K562 (cell line): ENCODE data around the gene GNAT2. TPM values are rescaled to one million over a fixed set of nuclear protein-coding genes. Genes with fewer than 3 reads are reported as not detected.
A peak's percentile ranks its signal among the peaks of the same experiment; 100 is the strongest.

ENCODE experiments used
- ATF7 ChIP-seq: fragments of 450-650 bp; IDR thresholded peaks from 2 replicates; pipeline ENCODE4 v1.7.1; 2014; ENCODE audit warnings: mild to moderate bottlenecking, moderate library complexity
- BRCA1 ChIP-seq, 2 experiments: fragments of 450-650 bp in 1 of 2; sonication (generic) in 1 of 2; formaldehyde crosslinking in 1 of 2; IDR thresholded peaks; 2 replicates each; pipeline versions ENCODE4 v1.5.0 to v1.6.1; 2017 to 2020; ENCODE audit warnings: mild to moderate bottlenecking in 1 of 2, missing genetic modification reagents in 1 of 2
- DMBX1 ChIP-seq: fragments of 250-450 bp; sonication (Bioruptor Pico); IDR thresholded peaks from 2 replicates; pipeline ENCODE4 v1.8.0; 2022; ENCODE audit warnings: inconsistent platforms, mild to moderate bottlenecking, moderate library complexity, borderline replicate concordance
- HDAC3 ChIP-seq: fragments of 450-650 bp; IDR thresholded peaks from 2 replicates; pipeline ENCODE4 v1.6.1; 2018; ENCODE audit warnings: borderline replicate concordance, mild to moderate bottlenecking, moderate library complexity; ENCODE audit not compliant: partially characterized antibody
- JUN ChIP-seq, 2 experiments: sonication (generic) in 1 of 2; formaldehyde crosslinking in 1 of 2; IDR thresholded peaks; 2 replicates each; pipeline versions ENCODE4 v1.6.1 to v1.8.0; 2012 to 2022; ENCODE audit warnings: borderline replicate concordance in 2 of 2, mild to moderate bottlenecking in 2 of 2, improper control_type of control experiment in 1 of 2, low read depth in 1 of 2, low read length in 1 of 2, missing genetic modification reagents in 1 of 2
- KLF6 ChIP-seq: fragments of 250-450 bp; sonication (Bioruptor Pico); IDR thresholded peaks from 2 replicates; pipeline ENCODE4 v1.4.0; 2020; ENCODE audit warnings: mild to moderate bottlenecking, moderate library complexity, borderline replicate concordance
- MEIS2 ChIP-seq: fragments of 450-650 bp; IDR thresholded peaks from 2 replicates; pipeline ENCODE4 v1.6.1; 2014; ENCODE audit warnings: mild to moderate bottlenecking; ENCODE audit not compliant: partially characterized antibody
- NCOA4 ChIP-seq: fragments of 450-650 bp; IDR thresholded peaks from 2 replicates; pipeline ENCODE4 v1.6.1; 2018; ENCODE audit warnings: mild to moderate bottlenecking; ENCODE audit not compliant: partially characterized antibody
- NFIC ChIP-seq: fragments of 450-650 bp; IDR thresholded peaks from 2 replicates; pipeline ENCODE4 v1.6.1; 2017; ENCODE audit warnings: mild to moderate bottlenecking, inconsistent platforms
- RAD21 ChIP-seq, 2 experiments: fragments of 250-450 bp in 1 of 2; fragments of 450-650 bp in 1 of 2; sonication (Bioruptor Pico) in 1 of 2; formaldehyde crosslinking in 1 of 2; IDR thresholded peaks in 1 of 2; conservative IDR thresholded peaks in 1 of 2; 2 replicates each; pipeline versions ENCODE4 v1.4.0 to v1.8.0; 2020 to 2022; ENCODE audit warnings: mild to moderate bottlenecking in 2 of 2, moderate library complexity in 1 of 2
- RNF2 ChIP-seq: sonication (generic); IDR thresholded peaks from 2 replicates; pipeline ENCODE4 v1.6.1; 2016
- ZNF124 ChIP-seq: sonication (generic); formaldehyde crosslinking; IDR thresholded peaks from 2 replicates; pipeline ENCODE4 v1.8.1; 2022; ENCODE audit warnings: missing genetic modification reagents
- ZNF217 ChIP-seq: sonication (generic); formaldehyde crosslinking; IDR thresholded peaks from 2 replicates; pipeline ENCODE4 v1.8.0; 2022; ENCODE audit warnings: mild to moderate bottlenecking, missing genetic modification reagents
- ZNF354B ChIP-seq: fragments of 250-450 bp; sonication (Bioruptor Pico); IDR thresholded peaks from 2 replicates; pipeline ENCODE4 v1.4.0; 2020
- polyA plus RNA-seq, 8 experiments: library from polyadenylated mRNA; depleted of rRNA in 4 of 8; stranded (reverse) in 5 of 8; unstranded in 3 of 8; fragments of >200 nt; fragmentation: Nextera tagmentation in 2 of 8; fragmentation: Illumina TruSeq in 1 of 8; extraction: Ambion mirVana in 2 of 8; extraction: Trizol in 1 of 8; gene quantifications; 2 replicates each; pipeline versions ENCODE4 v1.2.1 to v1.2.3, GENCODE V29; 2011 to 2014; ENCODE audit warnings: inconsistent platforms in 1 of 8, missing spikeins in 1 of 8
- total RNA-seq, 7 experiments: library from RNA; depleted of rRNA in 6 of 7; stranded (reverse); fragments of >200 nt in 6 of 7; fragmentation: Illumina TruSeq in 2 of 7; extraction: Trizol in 2 of 7; gene quantifications; 2 replicates each; pipeline versions ENCODE4 v1.2.1 to v1.2.3, GENCODE V29; 2011 to 2021; ENCODE audit warnings: low replicate concordance in 1 of 7
- TF ChIP-seq, protein P1 (sequence below): fragments of 450-650 bp; IDR thresholded peaks from 2 replicates; pipeline ENCODE4 v1.6.1; 2017; ENCODE audit warnings: antibody characterized with exemption, mild to moderate bottlenecking
- TF ChIP-seq, protein P2 (sequence below): fragments of 250-450 bp; sonication (Bioruptor Pico); IDR thresholded peaks from 2 replicates; pipeline ENCODE4 v1.8.0; 2022; ENCODE audit warnings: inconsistent platforms, mild to moderate bottlenecking, moderate library complexity, borderline replicate concordance
- TF ChIP-seq, protein P3 (sequence below): fragments of 250-450 bp; sonication (Bioruptor Pico); IDR thresholded peaks from 2 replicates; pipeline ENCODE4 v1.5.0; 2021
- TF ChIP-seq, protein P4 (sequence below): sonication (generic); formaldehyde crosslinking; IDR thresholded peaks from 2 replicates; pipeline ENCODE4 v1.8.0; 2022; ENCODE audit warnings: mild to moderate bottlenecking, missing genetic modification reagents

Gene GNAT2
- total and polyA plus RNA-seq, 9 of the 15 experiments (the other 6 are each of a cell fraction or from before 2014, with no cell fraction given), result 0.06 to 0.52 (median 0.24) TPM; not detected in 1

DNA sequence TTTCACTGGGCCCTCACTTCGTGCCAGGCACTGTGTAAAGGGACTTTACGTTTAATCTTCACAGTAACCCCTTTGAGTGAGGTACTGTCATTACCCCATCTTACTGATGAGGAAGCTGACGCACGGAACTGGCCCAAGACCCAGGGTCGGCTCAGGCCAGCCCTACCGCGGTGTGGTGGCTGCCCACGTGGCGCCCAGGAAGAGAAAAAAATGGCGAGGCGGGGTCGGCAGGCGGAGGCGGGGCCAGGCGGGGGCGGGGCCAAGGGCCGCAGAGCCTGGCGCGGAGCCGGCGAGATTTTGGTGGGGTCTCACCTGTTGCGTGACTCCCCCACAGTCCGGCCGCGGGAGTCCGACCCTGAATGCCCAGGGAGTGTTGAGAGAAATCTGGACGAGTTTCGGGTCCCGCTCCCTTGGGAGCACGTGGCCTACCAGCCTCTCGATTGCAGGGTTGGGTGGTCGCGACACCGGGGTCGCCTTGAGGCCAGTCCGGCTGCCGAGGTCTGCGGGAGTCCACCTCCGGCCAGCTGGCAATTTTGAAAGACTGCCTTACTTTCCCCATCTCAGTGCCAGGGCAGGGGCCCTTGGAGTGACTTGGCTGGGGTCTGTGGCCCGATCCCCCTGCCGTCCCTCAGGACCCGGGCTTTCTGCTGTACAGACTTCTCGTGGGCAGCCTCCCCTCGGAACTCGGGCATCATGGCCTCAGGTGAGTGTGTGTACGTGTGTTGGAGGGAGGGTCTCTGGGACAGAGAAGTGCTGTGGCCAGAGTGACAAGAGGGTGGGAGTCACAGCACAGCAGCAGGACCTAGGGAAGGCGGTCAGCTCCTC, at the start of gene GNAT2, which contains the start of gene AMPD2 (continued):
- no peak for TF ChIP-seq BRCA1 (IDR thresholded peaks at IDR 0.05)
- no peak for TF ChIP-seq BRCA1 (CRISPR knock-in tag; IDR thresholded peaks at IDR 0.05)
- TF ChIP-seq, protein P1, sequence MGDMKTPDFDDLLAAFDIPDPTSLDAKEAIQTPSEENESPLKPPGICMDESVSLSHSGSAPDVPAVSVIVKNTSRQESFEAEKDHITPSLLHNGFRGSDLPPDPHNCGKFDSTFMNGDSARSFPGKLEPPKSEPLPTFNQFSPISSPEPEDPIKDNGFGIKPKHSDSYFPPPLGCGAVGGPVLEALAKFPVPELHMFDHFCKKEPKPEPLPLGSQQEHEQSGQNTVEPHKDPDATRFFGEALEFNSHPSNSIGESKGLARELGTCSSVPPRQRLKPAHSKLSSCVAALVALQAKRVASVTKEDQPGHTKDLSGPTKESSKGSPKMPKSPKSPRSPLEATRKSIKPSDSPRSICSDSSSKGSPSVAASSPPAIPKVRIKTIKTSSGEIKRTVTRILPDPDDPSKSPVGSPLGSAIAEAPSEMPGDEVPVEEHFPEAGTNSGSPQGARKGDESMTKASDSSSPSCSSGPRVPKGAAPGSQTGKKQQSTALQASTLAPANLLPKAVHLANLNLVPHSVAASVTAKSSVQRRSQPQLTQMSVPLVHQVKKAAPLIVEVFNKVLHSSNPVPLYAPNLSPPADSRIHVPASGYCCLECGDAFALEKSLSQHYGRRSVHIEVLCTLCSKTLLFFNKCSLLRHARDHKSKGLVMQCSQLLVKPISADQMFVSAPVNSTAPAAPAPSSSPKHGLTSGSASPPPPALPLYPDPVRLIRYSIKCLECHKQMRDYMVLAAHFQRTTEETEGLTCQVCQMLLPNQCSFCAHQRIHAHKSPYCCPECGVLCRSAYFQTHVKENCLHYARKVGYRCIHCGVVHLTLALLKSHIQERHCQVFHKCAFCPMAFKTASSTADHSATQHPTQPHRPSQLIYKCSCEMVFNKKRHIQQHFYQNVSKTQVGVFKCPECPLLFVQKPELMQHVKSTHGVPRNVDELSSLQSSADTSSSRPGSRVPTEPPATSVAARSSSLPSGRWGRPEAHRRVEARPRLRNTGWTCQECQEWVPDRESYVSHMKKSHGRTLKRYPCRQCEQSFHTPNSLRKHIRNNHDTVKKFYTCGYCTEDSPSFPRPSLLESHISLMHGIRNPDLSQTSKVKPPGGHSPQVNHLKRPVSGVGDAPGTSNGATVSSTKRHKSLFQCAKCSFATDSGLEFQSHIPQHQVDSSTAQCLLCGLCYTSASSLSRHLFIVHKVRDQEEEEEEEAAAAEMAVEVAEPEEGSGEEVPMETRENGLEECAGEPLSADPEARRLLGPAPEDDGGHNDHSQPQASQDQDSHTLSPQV, result peak; percentile 77
- TF ChIP-seq, protein P2, sequence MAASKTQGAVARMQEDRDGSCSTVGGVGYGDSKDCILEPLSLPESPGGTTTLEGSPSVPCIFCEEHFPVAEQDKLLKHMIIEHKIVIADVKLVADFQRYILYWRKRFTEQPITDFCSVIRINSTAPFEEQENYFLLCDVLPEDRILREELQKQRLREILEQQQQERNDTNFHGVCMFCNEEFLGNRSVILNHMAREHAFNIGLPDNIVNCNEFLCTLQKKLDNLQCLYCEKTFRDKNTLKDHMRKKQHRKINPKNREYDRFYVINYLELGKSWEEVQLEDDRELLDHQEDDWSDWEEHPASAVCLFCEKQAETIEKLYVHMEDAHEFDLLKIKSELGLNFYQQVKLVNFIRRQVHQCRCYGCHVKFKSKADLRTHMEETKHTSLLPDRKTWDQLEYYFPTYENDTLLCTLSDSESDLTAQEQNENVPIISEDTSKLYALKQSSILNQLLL (CRISPR knock-in tag), result no peak
- no peak for TF ChIP-seq NCOA4
- peak; percentile 63 for TF ChIP-seq NFIC
- no peak for TF ChIP-seq ZNF124 (CRISPR knock-in tag)
- 0 out of 2 replicates have a peak, but pooled peaks have one; percentile 34 for TF ChIP-seq KLF6 (CRISPR knock-in tag)
- no peak for TF ChIP-seq ZNF354B (CRISPR knock-in tag)
- no peak for TF ChIP-seq ZNF217 (CRISPR knock-in tag)
- no peak for TF ChIP-seq DMBX1 (CRISPR knock-in tag)
- peak; percentile 62; the same call in 1 of the 2 replicates for TF ChIP-seq RNF2
- TF ChIP-seq RAD21 (CRISPR knock-in tag; conservative IDR thresholded peaks at IDR 0.05 in 1 of 2, IDR thresholded peaks at IDR 0.05 in 1 of 2), result no peak
- TF ChIP-seq, protein P3, sequence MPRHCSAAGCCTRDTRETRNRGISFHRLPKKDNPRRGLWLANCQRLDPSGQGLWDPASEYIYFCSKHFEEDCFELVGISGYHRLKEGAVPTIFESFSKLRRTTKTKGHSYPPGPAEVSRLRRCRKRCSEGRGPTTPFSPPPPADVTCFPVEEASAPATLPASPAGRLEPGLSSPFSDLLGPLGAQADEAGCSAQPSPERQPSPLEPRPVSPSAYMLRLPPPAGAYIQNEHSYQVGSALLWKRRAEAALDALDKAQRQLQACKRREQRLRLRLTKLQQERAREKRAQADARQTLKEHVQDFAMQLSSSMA (CRISPR knock-in tag), result peak; percentile 79; the same call in 1 of the 2 replicates
- TF ChIP-seq ATF7, result peak; percentile 55
- peak; percentile 49; the same call in 1 of the 2 replicates for TF ChIP-seq JUN (IDR thresholded peaks at IDR 0.05; ENCODE audit: borderline replicate concordance, low read depth, low read length)
- peak; percentile 92 for TF ChIP-seq JUN (CRISPR knock-in tag; IDR thresholded peaks at IDR 0.05; ENCODE audit: borderline replicate concordance)
- TF ChIP-seq HDAC3, result no peak
- TF ChIP-seq, protein P4, sequence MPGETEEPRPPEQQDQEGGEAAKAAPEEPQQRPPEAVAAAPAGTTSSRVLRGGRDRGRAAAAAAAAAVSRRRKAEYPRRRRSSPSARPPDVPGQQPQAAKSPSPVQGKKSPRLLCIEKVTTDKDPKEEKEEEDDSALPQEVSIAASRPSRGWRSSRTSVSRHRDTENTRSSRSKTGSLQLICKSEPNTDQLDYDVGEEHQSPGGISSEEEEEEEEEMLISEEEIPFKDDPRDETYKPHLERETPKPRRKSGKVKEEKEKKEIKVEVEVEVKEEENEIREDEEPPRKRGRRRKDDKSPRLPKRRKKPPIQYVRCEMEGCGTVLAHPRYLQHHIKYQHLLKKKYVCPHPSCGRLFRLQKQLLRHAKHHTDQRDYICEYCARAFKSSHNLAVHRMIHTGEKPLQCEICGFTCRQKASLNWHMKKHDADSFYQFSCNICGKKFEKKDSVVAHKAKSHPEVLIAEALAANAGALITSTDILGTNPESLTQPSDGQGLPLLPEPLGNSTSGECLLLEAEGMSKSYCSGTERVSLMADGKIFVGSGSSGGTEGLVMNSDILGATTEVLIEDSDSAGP (CRISPR knock-in tag), result no peak
- peak; percentile 42 for TF ChIP-seq MEIS2
